ENCODE measurements around the gene SUDS3.

The SUDS3 gene

GRCh38 chr12:118428643-118429042 lies 52.3 kb downstream of the SUDS3 start:
- DNase-seq (ENCODE audit: low read depth), result no peak
- H3K4me3 ChIP-seq (ENCODE audit: low read depth, low read length), result no peak overlapping the region
- TF ChIP-seq, protein P1, sequence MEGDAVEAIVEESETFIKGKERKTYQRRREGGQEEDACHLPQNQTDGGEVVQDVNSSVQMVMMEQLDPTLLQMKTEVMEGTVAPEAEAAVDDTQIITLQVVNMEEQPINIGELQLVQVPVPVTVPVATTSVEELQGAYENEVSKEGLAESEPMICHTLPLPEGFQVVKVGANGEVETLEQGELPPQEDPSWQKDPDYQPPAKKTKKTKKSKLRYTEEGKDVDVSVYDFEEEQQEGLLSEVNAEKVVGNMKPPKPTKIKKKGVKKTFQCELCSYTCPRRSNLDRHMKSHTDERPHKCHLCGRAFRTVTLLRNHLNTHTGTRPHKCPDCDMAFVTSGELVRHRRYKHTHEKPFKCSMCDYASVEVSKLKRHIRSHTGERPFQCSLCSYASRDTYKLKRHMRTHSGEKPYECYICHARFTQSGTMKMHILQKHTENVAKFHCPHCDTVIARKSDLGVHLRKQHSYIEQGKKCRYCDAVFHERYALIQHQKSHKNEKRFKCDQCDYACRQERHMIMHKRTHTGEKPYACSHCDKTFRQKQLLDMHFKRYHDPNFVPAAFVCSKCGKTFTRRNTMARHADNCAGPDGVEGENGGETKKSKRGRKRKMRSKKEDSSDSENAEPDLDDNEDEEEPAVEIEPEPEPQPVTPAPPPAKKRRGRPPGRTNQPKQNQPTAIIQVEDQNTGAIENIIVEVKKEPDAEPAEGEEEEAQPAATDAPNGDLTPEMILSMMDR (IDR thresholded peaks at IDR 0.05; ENCODE audit: low read depth, low read length, missing control alignments), result no peak

GRCh38 chr12:118429688-118430383 lies 53.5 kb downstream of the SUDS3 start:
- TF ChIP-seq, protein P1 (IDR thresholded peaks at IDR 0.05; ENCODE audit: low read depth, low read length, missing control alignments), result no peak
- DNase-seq (ENCODE audit: low read depth), result no peak
- H3K4me3 ChIP-seq (ENCODE audit: low read depth, low read length), result no peak overlapping the region

DNA sequence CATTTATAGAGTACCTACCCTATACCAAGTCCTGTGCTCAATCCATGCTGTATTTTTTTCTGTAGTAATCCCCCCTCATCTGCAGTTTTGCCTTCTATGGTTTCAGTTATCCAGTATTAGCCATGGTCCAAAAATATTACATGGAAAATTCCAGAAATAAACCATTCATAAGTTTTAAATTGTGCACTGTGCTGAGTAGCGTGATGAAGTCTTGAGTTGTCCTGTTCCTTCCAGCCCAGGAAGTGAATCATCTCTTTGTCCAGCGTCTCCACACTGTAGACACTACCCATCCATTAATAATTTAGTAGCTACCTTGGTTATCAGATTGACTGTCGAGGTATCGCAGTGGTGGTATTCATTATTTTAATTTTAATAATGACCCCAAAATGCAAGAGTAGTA lies 54.2 kb downstream of the SUDS3 start:
- no peak overlapping the region for H3K4me3 ChIP-seq (ENCODE audit: low read depth, low read length)
- no peak for DNase-seq (ENCODE audit: low read depth)
- TF ChIP-seq, protein P1 (IDR thresholded peaks at IDR 0.05; ENCODE audit: low read depth, low read length, missing control alignments), result no peak

DNA sequence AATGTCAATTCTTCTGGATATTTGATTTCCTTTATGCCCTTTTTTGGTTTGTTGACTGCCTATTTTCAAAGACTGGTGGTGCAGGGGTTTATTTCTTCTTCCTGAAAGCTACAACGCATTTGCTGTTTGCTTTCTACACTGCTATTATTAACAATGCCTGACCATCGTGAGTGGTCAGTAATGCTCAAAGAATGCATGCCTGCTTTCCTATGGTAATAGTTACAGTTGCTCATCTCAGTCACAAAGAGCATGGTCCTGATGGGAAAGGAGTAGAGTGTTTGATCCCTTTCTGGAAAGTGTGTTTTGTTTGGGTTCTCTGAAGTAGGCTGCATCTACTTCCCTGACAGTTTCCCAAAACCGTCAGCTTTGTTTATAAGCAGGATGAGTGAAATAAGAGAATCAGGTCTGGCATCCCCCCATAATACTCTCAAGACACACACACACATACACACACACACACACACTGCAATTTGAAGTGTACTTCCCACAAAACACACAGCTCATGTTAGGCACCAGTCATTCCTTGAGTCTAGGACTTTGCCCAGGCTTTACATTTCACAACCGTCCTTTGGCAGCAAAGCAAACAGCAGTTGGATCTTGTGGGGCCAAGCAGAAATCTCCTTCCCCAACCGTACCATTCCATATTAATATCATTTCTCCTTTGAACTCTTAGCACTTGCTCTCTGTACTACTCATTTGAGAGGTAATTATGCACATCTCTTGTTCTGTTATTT lies 56.6 kb downstream of the SUDS3 start:
- TF ChIP-seq, protein P1 (IDR thresholded peaks at IDR 0.05; ENCODE audit: low read depth, low read length, missing control alignments), result no peak
- no peak for DNase-seq (ENCODE audit: low read depth)
- H3K4me3 ChIP-seq (ENCODE audit: low read depth, low read length), result no peak overlapping the region

- TF ChIP-seq, protein P1 (IDR thresholded peaks at IDR 0.05; ENCODE audit: low read depth, low read length, missing control alignments), result peak; percentile 50
- no peak for DNase-seq (ENCODE audit: low read depth)
These were observed 59.8 kb downstream of the SUDS3 start for GRCh38 chr12:118436002-118436730.

GRCh38 chr12:118436986-118437385 lies 60.6 kb downstream of the SUDS3 start:
- DNase-seq (ENCODE audit: low read depth), result no peak
- no peak overlapping the region for H3K4me3 ChIP-seq (ENCODE audit: low read depth, low read length)
- TF ChIP-seq, protein P1 (IDR thresholded peaks at IDR 0.05; ENCODE audit: low read depth, low read length, missing control alignments), result no peak

More at GRCh38 chr12:118436002-118436730, 59.8 kb downstream of the SUDS3 start:
- H3K4me3 ChIP-seq (ENCODE audit: low read depth, low read length), result no peak overlapping the region

Measured in GM12864 (cell line).